K562 treated with DMSO at 1 percent for 24 hours (cell line): Measurements from ENCODE around the gene UTP25. TPM values are rescaled to one million over a fixed set of nuclear protein-coding genes. Genes with fewer than 3 reads are reported as not detected.

Experiments
- total RNA-seq: library from RNA; unstranded; fragments of 300-600 nt; gene quantifications from 2 replicates; pipeline ENCODE4 v1.2.3, GENCODE V29; 2022; ENCODE audit warnings: low read depth; ENCODE audit not compliant: insufficient read depth

UTP25 gene
- 2.5 and 2.6 TPM in 2 replicates for total RNA-seq

GRCh38 chr1:209827384-209828262 lies at the start of gene UTP25:
Gene UTP25 (plus strand): TSS chr1:209827972. CDS start chr1:209828064, 92 bp downstream.

GRCh38 chr1:209784265-209785169 lies 43.3 kb upstream of the UTP25 start, which contains the start of gene C1orf74:
Gene C1orf74 (minus strand): TSS chr1:209784559. CDS start chr1:209783634, 925 bp downstream.

GRCh38 chr1:209805875-209806760 lies 21.7 kb upstream of the UTP25 start, which contains the start of gene IRF6:
Gene IRF6 (minus strand): TSS chr1:209806142. CDS start chr1:209801413, 4,729 bp downstream.

Other genes starting within 250 kb of the UTP25 start
- gene CAMK1G, start 244.3 kb upstream of the UTP25 start, total RNA-seq = not detected in 2 replicates
- gene LAMB3, start 175.5 kb upstream of the UTP25 start, total RNA-seq = 10.5 and 12.1 TPM in 2 replicates
- 481 and 506 TPM in 2 replicates for gene G0S2, start 152.6 kb upstream of the UTP25 start, total RNA-seq
- gene HSD11B1, start 123.1 kb upstream of the UTP25 start, total RNA-seq = 1.4 and 1.7 TPM in 2 replicates
- 0.97 TPM in 1 of 2 replicates, not detected in the other for gene TRAF3IP3, start 71.9 kb upstream of the UTP25 start, total RNA-seq
- gene C1orf74, start 43.4 kb upstream of the UTP25 start, total RNA-seq = 2.5 and 2.9 TPM in 2 replicates
- 0.85 and 1.1 TPM in 2 replicates for gene IRF6, start 21.8 kb upstream of the UTP25 start, total RNA-seq
- not detected in 2 replicates for gene SYT14, start 110.2 kb downstream of the UTP25 start, total RNA-seq